ENCODE results near the gene SMC5.
"Not testable (repeated sequence)": the region's sequence is repeated elsewhere in the genome, so short reads cannot be mapped to it uniquely, and the experiment has no call there.

SMC5 gene

GRCh38 chr9:70278305-70278704 is 19.5 kb downstream of the SMC5 start:
- FAIRE-seq = no peak

- FAIRE-seq = no peak
These were observed 25.1 kb downstream of the SMC5 start for GRCh38 chr9:70283848-70284247.

GRCh38 chr9:70285246-70285645 is 26.5 kb downstream of the SMC5 start:
- FAIRE-seq = no peak

- FAIRE-seq = no peak
These were observed 27.3 kb downstream of the SMC5 start for GRCh38 chr9:70285981-70286598.

GRCh38 chr9:70290626-70291025 is 31.8 kb downstream of the SMC5 start:
- no peak for FAIRE-seq

DNA sequence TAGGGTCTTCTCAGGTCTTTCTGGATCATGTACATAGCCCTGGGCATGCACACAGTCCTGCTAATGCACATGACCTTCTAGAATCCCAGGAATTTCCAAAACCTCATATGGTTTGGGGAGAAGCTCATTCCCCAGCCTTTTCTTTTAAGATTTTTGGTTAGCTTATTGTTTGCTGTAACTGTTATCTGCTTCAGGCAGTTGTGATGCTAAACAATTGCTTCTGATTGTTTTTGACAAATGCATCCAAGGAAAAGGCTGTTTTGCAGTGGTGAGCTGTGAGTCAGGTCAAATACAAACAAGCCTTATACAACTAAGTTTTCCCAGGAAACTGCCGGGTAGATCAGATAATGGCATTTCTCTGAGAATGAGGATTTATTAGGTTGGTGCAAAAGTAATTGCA is 32.7 kb downstream of the SMC5 start:
- no peak for FAIRE-seq

- FAIRE-seq = no peak
These were observed 33.5 kb downstream of the SMC5 start for GRCh38 chr9:70292253-70292652.

DNA sequence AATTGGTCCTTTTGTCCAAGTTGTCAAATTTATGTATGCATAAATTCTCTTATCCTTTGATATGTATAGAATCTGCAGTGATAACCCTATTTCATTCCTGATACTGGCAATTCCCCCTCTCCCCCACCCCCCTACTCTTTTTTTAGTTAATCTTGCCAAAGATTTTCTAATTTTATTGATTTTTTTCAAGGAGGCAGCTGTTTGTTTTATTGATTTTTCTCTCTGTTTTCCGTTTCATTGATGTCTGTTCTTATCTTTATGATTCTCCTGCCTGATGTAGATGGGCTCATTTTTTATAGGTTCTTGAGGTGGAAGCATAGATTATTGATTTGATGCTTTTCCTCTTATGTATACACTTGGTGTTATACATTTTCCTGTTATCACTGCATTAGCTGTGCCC is 34.4 kb downstream of the SMC5 start:
- FAIRE-seq = no peak

- no peak for FAIRE-seq
These were observed 38.4 kb downstream of the SMC5 start for GRCh38 chr9:70297141-70297540.

GRCh38 chr9:70298245-70298771 is 39.5 kb downstream of the SMC5 start:
- FAIRE-seq = no peak

DNA sequence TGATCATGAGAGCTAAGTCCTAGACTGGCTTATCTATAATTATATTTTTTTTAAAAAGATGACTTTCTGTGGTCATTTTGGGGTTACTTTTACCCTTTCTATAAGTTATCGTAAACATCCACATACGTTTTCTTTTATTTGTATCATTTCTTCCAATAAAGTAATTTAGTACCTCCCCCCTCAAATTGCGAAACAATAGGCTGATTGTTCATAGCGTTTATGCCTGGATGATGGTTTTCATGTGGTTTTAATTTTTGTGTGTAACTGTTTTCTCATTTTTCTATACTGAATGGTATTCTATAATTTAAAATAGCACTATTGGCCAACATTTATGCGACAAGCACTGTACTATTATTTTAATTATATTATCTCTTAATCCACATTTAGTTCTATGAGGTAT is 44.5 kb downstream of the SMC5 start:
- no peak for FAIRE-seq

- FAIRE-seq = peak; percentile 22
These were observed 46.0 kb downstream of the SMC5 start for GRCh38 chr9:70304810-70305209.

DNA sequence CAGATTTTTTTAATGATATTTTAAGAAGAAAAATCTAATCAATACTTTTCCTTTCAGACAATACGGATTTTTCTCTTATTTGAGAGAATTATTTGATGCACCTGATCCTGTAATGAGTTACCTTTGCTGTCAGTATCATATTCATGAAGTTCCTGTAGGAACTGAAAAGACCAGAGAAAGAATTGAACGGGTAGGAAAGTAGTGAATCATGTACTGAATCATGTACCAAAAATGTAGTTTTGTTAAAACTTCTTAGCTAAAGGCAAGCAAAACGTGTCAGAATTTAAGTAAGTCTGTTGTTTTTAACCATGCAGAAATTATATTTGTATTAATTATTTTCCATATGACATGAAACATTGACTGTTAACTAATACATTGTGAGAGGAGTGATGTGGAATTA is 56.6 kb downstream of the SMC5 start:
- no peak for FAIRE-seq

DNA sequence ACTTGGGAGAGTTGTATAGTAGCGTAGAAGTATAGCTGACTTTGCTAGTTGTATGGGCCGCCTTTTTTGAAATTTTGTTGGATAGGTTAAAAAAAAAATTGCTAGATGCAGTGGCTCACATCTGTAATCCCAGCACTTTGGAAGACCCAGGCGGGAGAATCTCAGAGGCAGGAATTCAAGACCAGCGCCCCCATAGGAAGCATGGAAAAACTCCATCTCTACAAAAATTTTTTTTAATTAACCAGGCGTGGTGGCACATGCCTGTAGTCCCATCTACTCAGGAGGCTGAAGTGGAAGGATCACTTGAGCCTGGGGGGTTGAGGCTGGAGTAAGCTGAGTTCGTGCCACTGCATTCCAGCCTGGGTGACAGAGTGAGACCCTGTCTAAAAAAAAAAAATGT is 59.2 kb downstream of the SMC5 start:
- FAIRE-seq = no peak

- FAIRE-seq = no peak
These were observed 63.3 kb downstream of the SMC5 start for GRCh38 chr9:70322096-70322495.

GRCh38 chr9:70324963-70325362 is 66.2 kb downstream of the SMC5 start:
- FAIRE-seq = no peak

- FAIRE-seq = not testable (repeated sequence)
These were observed 69.8 kb downstream of the SMC5 start for GRCh38 chr9:70328625-70329024.

GRCh38 chr9:70340572-70340971 is 81.8 kb downstream of the SMC5 start:
- FAIRE-seq = peak; percentile 96

- no peak for FAIRE-seq
These were observed 88.3 kb downstream of the SMC5 start for GRCh38 chr9:70347046-70347445.

DNA sequence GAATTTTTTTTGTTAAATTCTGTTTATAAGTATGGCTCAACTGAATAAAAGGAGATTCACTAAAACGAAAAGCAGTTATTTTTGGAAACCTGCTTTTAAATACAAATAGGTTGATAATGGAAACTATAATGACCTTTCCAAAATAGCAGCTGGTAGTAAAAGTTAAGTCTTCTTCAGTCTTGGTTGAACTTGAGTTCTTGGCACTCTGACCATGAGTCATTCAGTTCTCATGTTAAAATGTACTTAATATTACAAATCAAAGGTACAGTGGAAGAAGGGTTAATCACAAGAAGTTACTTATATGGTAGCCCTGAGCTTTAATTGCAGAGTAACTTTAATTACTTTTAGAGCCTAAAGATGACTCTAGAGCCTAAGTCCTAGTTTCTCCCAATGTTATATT is 93.6 kb downstream of the SMC5 start:
- FAIRE-seq = no peak

- peak; percentile 57 for FAIRE-seq
These were observed 94.0 kb downstream of the SMC5 start for GRCh38 chr9:70352802-70353201.

GRCh38 chr9:70355801-70356200 is 97.0 kb downstream of the SMC5 start:
- no peak for FAIRE-seq

DNA sequence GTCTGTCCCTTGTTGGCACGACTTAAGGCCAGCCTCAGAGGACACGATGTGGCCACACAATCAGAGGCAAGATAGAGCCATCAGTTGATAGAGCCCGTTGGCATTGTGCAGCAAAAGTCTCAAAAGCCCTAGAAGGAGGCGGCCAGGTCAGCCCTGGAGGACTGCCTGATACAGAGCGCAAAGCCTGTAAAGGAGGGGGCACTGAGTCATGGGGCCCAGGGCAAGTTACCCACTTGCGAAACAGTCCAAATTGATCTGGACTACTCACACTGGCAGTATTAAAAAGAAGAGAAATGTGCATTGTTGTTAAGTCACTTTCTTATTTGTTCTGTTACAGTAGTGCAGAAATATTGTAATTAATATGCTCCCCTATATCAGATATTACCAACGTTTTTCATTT is 104.2 kb downstream of the SMC5 start:
- FAIRE-seq = no peak

DNA sequence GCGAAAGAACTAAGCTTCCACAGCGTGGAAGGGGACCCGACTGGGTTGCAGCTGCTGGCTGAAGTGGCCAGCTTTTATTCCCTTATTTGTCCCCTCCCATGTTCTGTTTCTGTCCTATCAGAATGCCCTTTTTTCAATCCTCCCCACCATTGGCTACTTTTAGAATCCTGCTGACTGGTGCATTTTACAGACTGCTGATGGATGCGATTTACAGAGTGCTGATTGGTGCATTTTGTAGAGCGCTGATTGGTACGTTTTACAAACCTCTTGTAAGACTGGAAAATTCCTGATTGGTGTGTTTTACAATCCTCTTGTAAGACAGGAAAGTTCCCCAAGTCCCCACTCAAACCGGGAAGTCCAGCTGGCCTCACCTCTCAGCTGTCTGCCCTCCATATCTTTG is 105.0 kb downstream of the SMC5 start:
- no peak for FAIRE-seq

DNA sequence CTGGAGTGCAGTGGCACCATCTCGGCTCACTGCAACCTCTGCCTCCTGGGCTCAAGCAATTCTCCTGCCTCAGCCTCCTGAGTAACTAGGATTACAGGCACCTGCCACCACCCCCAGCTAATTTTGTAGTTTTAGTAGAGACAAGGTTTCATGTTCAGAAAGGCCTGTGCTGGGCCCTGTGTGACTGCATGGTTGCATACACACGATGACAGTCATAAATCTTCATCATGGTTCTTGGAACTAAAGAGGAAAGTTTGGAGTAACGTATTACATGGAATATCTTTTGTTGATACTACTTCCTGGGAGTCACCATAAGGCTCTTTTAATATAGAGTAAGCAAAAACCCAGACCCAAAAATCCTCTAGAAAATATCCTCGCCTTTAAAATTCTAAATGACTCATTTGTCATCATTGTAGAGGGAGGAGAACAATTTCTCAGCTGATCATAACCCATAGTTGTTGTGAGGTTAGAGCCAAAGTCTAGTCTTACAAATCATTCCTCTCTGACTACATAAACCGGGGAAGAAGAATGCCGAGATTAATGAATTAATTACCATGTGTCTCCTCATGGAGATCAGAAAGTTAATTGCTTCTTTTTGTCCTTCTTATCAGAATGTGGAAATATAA is 108.6 kb downstream of the SMC5 start:
- FAIRE-seq = no peak

Measured in TTC549 (cell line).